ENCODE data around the gene ZNF436.
A peak's percentile ranks its signal among the peaks of the same experiment; 100 is the strongest.

ZNF436 gene

DNA sequence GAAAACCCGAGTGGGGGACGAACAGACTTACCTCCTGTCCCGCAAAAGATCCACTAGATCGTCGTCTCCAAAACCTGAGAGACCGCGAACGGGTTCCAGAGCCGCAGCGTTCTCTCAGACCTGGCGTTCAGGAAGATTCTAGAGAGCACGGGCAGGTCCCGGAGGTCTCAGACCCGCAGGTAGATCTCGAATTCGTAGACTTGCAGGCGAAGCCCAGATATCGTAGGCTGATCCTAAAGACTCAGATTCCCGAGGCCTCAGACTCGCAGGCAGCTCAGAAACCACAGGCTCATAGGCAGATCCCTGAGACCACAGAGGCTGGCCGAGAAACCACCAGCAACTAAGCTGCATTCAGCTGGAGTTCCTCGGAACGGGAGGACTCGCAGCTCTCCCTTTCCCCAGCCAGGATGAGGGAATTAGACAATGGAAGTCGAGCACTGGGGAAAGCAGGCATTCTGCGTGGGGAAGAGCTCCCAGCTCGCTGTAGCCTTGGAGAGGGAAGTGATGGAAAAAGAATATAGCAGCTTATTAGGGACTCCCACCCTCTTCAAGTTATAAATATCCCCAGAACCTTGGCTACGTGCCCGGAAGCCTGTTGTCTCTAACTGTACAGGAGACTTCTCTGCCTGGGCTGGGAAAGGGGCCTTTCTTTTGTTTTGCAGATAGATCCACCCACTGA, at the start of gene ZNF436:
Gene ZNF436, minus strand, starts transcription at position 502 of the 679 bp plus-strand sequence. CDS start 1,831 bp downstream, outside the sequence.
- peak; percentile 81 to 87 for DNase-seq

- no peak for DNase-seq
Observed at GRCh38 chr1:23419180-23419579, 49.5 kb upstream of the ZNF436 start.

DNA sequence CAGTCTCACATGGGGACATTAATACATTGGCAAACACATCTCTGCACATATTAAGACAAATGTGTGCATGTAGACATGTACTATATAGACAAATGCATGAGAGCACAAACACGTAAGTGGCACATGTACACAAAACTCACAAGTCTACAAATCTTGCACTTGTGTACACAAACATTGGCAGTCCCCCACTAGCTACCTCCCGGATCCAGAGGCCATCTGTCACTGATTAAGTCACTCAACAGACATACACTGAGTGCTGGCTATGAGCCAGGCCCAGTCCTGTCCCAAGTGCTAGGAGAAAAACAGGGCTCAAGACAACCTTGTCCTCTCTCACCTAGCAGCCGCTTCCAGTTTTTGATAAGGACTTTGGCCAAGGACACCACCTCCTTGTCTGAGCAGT, 47.9 kb upstream of the ZNF436 start:
- DNase-seq: peak; percentile 38 to 69

DNA sequence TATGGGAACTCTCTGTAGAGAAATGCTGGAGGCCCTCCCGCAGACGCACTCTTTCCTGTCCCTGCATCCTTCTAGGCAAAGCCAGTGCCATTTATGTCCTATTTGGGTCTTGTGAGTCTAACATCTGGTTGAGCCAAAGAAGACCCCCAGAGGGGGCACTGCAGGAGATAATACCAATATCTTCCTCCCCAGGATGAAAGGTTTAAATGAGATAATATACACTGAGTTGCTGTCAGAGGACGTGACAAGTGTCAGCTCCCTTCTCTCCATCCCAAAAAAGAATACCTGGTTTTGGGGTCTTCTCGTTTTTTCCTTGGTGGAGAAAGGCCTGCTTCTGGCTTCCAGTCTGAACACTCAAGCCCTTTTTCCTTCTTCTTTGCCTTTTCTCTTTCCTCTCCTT, 47.3 kb upstream of the ZNF436 start:
- DNase-seq: no peak

DNA sequence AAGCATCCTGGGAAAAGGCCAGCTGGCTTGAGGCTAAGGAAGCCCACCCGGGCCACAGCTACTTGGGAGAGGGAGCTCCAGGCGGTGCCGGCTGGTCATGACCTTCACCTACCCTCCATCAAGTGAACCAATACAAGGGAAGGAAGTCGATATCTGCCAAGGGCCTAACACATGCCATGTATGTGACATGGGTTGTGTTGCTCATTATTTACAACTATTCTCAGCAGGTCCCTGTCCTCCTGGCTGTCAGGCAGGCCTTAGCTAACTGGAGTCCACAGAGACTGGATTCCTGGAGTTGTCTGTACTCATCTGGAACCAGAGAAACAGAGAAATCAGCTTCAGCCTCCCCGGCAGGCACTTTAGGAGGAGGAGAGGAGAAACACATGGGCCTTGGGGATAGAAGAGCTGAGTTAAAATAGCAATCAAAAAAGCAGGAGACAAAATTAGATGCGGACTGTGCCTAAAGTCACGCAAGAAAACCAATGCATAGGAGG, 39.2 kb upstream of the ZNF436 start:
- no peak for DNase-seq

- DNase-seq: no peak
Observed at GRCh38 chr1:23407016-23407630, 37.5 kb upstream of the ZNF436 start.

DNA sequence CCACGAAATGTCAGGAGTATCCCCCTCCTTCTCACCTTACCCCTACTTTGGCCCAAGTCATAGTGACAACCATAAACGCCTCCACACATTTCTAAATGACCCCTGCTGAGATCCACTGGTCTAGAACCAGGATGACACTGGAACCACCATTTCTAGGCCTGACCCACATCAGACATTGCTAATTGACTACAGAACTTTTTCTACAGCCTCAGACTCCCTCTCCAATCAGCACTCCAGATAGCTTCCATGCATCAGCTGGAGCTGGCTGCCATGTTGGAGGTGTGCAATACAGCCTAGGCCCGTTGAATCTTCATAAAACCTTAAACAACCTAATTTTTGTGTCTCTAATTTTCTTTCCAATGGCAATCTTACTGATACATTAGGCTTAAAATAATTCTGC, 36.3 kb upstream of the ZNF436 start:
- DNase-seq: no peak

DNA sequence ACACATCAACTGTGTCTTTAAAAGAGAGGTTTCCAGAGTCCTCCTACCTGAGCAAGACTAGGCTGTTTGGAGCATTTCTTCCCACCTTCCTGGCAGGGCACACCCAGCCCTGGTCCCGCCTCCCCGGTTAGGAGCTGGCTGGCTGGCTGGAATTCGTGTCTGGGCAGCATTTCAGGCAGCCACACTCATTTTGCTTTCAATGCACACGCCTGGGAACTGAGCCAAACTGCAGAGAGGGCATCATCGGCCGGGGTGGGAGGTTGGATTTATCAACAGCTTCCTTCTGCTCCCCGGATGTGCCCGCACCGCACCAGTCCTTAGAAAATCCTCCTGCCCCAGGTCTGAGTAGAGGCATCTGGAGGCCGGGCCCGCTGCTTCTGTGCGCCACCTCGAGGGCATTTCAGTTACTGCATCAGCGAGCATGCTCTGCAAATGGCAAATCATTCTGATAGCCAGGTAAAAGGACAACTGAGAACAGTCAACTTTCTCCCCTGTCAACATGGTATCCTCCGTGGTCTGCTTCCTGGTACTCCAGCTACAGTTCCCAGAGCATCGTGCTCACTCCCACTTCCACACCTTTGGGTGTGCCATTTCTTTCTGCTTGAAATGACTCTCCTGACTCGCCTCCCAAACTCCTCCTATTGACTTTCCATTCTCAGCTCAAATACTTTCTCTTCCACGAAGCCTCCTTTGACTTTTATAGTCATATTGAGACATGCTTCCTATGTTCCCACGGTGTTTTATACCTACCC, 34.3 kb upstream of the ZNF436 start:
- peak; percentile 99 for DNase-seq

DNA sequence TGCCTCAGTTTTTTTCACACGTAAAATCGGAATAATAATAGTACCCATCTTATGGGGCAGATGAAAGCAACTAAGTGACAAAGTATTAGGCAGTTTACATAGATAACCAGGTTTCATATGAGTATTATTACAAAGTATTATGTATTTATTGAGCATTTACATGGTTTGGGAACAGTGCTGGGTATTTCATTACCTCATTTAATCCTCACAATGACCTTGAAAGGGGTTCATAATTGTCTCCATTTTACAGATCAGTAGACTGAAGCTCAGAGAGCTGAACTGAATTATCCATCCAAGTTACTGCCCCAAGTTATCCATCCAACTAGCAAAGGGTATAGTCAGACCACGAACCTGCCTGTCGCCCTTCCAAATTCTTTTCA, 33.7 kb upstream of the ZNF436 start:
- no peak for DNase-seq

GRCh38 chr1:23403038-23403336, 33.4 kb upstream of the ZNF436 start:
- no peak for DNase-seq

DNA sequence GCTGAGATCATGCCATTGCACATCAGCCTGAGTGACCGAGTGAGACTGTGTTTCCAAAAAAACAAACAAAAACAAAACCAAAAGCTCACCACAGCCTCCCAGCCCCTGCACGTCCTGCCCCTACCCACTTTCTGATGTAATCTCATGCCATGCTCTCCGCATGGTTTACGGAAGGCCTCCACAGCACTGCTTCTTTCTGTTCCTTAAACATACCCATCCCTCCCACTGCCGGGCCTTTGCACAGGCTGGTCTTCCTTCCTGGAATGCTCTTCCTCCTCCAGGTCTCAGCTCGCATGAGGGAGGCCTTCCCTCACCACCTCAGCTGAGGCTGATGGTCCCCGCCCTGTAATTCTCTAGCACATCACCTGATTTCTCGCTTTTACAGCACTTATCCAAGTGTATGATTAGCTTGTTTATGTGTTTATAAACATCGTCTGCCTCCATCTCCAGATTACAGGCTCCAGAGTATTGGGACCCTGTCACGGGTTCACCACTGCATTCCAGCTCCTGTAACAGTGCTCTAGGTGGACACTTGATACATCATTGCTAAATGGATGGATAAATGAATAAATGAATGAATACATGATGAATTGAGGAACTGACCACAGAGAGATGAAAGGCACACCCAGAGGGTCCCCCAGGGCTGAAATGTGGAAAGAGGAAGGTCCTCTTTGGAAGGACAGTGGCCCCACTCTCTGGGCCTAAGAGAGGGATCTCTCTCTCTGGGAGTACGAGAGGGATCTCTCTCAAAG, 32.8 kb upstream of the ZNF436 start:
- DNase-seq: no peak

- no peak for DNase-seq
Observed at GRCh38 chr1:23401313-23401712, 31.7 kb upstream of the ZNF436 start.

- peak in 1 of 2 experiments; percentile 31 for DNase-seq
Observed at GRCh38 chr1:23400324-23401114, 30.9 kb upstream of the ZNF436 start.

- DNase-seq: no peak
Observed at GRCh38 chr1:23399229-23399628, 29.6 kb upstream of the ZNF436 start.

GRCh38 chr1:23397908-23398307, 28.3 kb upstream of the ZNF436 start:
- DNase-seq: no peak

DNA sequence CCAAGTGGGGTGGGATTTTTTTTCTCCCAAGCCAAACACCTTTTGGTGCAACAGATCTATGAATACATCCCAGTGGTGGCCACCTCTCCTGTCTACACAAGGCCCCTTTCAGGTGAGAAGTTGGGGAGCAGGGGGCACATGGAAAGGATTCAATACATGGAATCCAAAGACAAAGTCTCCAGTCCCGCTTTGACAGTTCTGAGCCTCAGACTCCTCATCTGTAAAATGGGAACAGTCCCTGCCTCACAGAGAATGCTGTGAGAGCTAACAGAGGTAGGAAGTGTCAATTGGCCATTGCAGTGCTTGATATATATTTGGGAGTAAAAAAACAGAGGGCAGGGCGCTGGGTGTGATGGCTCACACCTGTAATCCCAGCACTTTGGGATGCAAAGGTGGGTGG, 26.7 kb upstream of the ZNF436 start:
- no peak for DNase-seq

DNA sequence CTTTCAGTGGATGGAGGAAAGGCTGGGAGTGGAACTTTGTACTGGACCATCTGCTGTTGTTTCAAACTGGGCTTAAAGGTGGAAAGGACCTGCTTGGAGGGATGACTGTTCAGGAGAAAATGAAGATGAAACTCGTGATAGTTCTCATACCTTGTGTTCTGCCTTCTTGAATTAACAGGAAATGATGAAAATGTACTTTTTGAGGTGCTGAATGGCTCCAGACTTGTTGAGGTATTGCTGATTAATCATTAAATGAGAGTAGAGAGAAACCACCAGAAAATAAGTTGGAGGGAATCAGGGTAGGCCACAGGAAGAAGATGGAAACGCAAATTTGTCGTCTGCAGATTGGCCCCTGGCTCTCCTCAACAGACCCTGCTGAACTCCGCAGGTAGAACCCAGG, 26.2 kb upstream of the ZNF436 start:
- no peak for DNase-seq

DNA sequence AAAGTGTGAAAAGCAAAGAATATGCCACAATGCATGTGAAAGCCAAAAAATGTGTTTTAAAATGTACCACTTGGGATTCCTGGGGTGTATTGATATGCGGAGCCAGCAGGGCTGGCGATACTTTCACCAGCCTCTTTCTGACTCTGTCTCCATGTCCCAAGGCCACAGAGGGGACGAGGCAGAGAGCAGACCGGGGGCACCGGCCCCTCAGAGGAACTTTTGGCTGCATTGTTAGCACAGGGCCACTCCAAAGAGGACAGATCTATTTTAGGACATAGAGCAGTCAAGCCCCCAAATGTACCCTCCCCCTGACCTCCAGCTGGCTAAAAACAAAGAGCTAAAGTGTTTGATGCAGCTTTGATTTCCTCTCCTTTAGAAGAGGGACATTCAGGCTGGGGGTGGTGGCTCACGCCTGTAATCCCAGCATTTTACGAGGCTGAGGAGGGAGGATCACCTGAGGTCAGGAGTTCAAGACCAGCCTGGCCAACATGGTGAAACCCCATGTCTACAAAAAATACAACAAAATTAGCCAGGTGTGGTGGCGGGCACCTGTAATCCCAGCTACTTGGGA, 25.6 kb upstream of the ZNF436 start:
- DNase-seq: no peak

DNA sequence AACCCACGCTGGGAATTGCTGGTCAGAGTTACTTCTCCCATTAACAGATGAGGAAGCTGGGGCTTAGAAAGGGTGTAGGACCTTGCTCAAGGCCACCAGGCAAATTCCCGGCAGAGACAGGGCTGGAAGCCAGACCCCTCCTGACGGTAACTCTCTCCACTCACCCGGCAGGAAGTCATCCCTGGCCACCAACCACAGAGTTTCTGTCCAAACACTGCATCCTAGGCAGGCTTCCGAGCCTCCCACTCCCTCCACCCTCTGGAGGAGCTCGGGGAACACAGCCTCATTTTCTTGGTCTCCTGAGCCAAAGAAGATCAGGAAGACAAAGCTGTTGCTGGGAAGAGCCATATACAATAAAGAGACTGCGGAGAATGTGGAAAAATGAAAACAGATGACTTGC, 25.0 kb upstream of the ZNF436 start:
- DNase-seq: no peak

DNA sequence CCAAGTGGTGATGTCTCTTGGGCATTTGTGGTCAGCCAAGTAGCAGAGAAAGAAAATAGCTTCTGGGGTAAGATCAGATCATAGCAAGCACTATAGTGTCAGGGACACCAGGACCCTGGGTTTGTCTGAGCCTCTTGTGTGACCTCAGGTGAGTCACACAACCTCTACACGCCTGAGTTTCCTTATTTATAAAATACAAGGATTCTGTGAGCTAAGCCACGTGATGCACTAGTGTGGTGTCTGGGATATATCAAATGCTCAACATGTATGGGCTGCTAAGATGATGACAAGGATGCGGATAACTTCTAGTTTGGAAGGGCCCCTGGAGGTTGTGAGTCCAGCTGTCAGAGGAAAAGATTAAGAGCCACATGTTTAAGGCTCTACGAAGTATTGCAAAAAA, 24.5 kb upstream of the ZNF436 start:
- no peak for DNase-seq

GRCh38 chr1:23393706-23394105, 24.1 kb upstream of the ZNF436 start:
- DNase-seq: no peak
